K562 (cell line): ENCODE measurements around the gene IGSF23. TPM values are rescaled to one million over a fixed set of nuclear protein-coding genes. Genes with fewer than 3 reads are reported as not detected.
"Not testable (repeated sequence)": the region's sequence is repeated elsewhere in the genome, so short reads cannot be mapped to it uniquely, and the experiment has no call there.

Source experiments
- ATAC-seq: fragments of 200-7000 bp; cut with Tn5 transposase; 3 replicates; pipeline ENCODE4 v1.9.1; 2020; ENCODE audit warnings: moderate library complexity
- BruUV-seq: library from RNA; stranded (reverse); fragments of 400-500 nt; replicated peaks from 2 replicates; lab custom pipeline; 2021; lab: Mats Ljungman, UMichigan
- CTCF ChIA-PET: fragments of 300-600 bp; formaldehyde crosslinking; extraction: SDS; loops from one replicate; lab custom pipeline; 2021; ENCODE audit warnings: low intra/inter-chr PET ratio; lab: Yijun Ruan, JAX
- POLR2A ChIA-PET: fragments of 300-600, 350-650 bp; sonication (Branson Sonifier 250); formaldehyde crosslinking; extraction: SDS; loops from one replicate; lab custom pipeline; 2021; ENCODE audit warnings: antibody characterized with exemption, inconsistent platforms; lab: Yijun Ruan, JAX
- DNase-seq, 4 experiments: peaks; one replicate each; pipeline versions ENCODE4 v3.0.0 to v3.0.0-alpha.2; 2011 to 2018; ENCODE audit warnings: low spot score in 3 of 4, mixed read lengths in 3 of 4; ENCODE audit errors: extremely low read depth in 1 of 4
- FAIRE-seq: peaks from 2 replicates; lab custom pipeline; 2011; peaks lifted over from hg19 to GRCh38; lab: Jason Lieb, UNC
- H2AFZ ChIP-seq: 2 replicates; pipeline ENCODE4 v1.6.0; 2011; ENCODE audit warnings: low read depth, low read length, control low read depth, inconsistent platforms
- H3K27ac ChIP-seq: fragments of 200-600 bp; 3 replicates; pipeline ENCODE4 v1.8.0; 2011; ENCODE audit warnings: low read depth, mild to moderate bottlenecking, control low read depth, inconsistent platforms, low read length, moderate library complexity, mixed read lengths; ENCODE audit errors: extremely low read depth
- H3K27me3 ChIP-seq, 2 experiments: fragments of 300-600 bp in 1 of 2; 2 replicates in 1 of 2; 3 replicates in 1 of 2; pipeline versions ENCODE4 v1.6.0 to v1.8.0; 2011; ENCODE audit warnings: inconsistent platforms in 2 of 2, low read length in 2 of 2, mild to moderate bottlenecking in 1 of 2, mixed read lengths in 1 of 2, moderate library complexity in 1 of 2; ENCODE audit not compliant: control insufficient read depth in 2 of 2, insufficient read depth in 2 of 2
- H3K36me3 ChIP-seq: fragments of 300-600 bp; 3 replicates; pipeline ENCODE4 v1.8.0; 2011; ENCODE audit warnings: mild to moderate bottlenecking, low read length, inconsistent platforms; ENCODE audit not compliant: control insufficient read depth, insufficient read depth
- H3K4me1 ChIP-seq, 2 experiments: fragments of 200-600 bp in 1 of 2; replicated peaks in 1 of 2; 2 replicates in 1 of 2; 3 replicates in 1 of 2; pipeline versions ENCODE4 v1.5.1 to v1.8.0; 2011; ENCODE audit warnings: inconsistent platforms in 2 of 2, low read length in 2 of 2, mild to moderate bottlenecking in 1 of 2, mixed read lengths in 1 of 2, moderate library complexity in 1 of 2; ENCODE audit not compliant: control insufficient read depth in 2 of 2, insufficient read depth in 2 of 2
- H3K4me2 ChIP-seq: 2 replicates; pipeline ENCODE4 v1.6.1; 2011; ENCODE audit warnings: low read length, control low read depth, inconsistent platforms, mixed read lengths; ENCODE audit not compliant: insufficient read depth
- H3K4me3 ChIP-seq: fragments of 200-600 bp; sonication (generic), shearing (Covaris generic); 2 replicates; pipeline ENCODE4 v1.5.1; 2016; ENCODE audit warnings: control low read depth, inconsistent platforms
- H3K79me2 ChIP-seq: fragments of 200-600 bp; 3 replicates; pipeline ENCODE4 v1.8.0; 2011; ENCODE audit warnings: low read length, inconsistent platforms; ENCODE audit not compliant: control insufficient read depth, insufficient read depth
- H3K9ac ChIP-seq, 2 experiments: 2 replicates each; pipeline versions ENCODE4 v1.6.0 to v1.6.1; 2011; ENCODE audit warnings: low read depth in 2 of 2, low read length in 2 of 2, control low read depth in 1 of 2, inconsistent platforms in 1 of 2, mild to moderate bottlenecking in 1 of 2, mixed read lengths in 1 of 2; ENCODE audit not compliant: insufficient read depth in 1 of 2
- H3K9me1 ChIP-seq: one replicate; pipeline ENCODE4 v1.6.0; 2011; ENCODE audit warnings: inconsistent platforms, mild to moderate bottlenecking, low read length, moderate library complexity; ENCODE audit not compliant: control insufficient read depth, insufficient read depth
- H3K9me3 ChIP-seq: replicated peaks from 2 replicates; pipeline ENCODE4 v1.5.1; 2011; ENCODE audit warnings: low read depth, low read length, inconsistent platforms; ENCODE audit not compliant: control insufficient read depth, insufficient read depth
- H4K20me1 ChIP-seq: replicated peaks from 2 replicates; pipeline ENCODE4 v1.6.1; 2011; ENCODE audit warnings: low read length, inconsistent platforms, mixed read lengths; ENCODE audit not compliant: control insufficient read depth, insufficient read depth
- C11orf30 ChIP-seq: fragments of 450-650 bp; IDR thresholded peaks from 2 replicates; pipeline ENCODE4 v1.6.1; 2016; ENCODE audit warnings: low read depth, mild to moderate bottlenecking
- MAFF ChIP-seq: IDR thresholded peaks from 2 replicates; pipeline ENCODE4 v1.6.1; 2012; ENCODE audit warnings: low read length, improper control_type of control experiment
- ZNF316 ChIP-seq: fragments of 450-650 bp; IDR thresholded peaks from 2 replicates; pipeline ENCODE4 v1.6.1; 2016
- ZNF699 ChIP-seq: fragments of 250-450 bp; sonication (Bioruptor Pico); IDR thresholded peaks from 2 replicates; pipeline ENCODE4 v1.8.0; 2021; ENCODE audit warnings: mild to moderate bottlenecking, moderate library complexity; ENCODE audit not compliant: insufficient replicate concordance
- WGBS: fragments of 100-300 bp; shearing (Covaris generic); methylation state at CpG from one replicate; pipeline ENCODE4 v1.1.6; 2016; ENCODE audit warnings: low coverage, mixed read lengths; ENCODE audit not compliant: insufficient coverage; ENCODE audit errors: missing lambda C conversion rate; 5-methylcytosine and 5-hydroxymethylcytosine counted together
- in situ Hi-C: fragments of 300-500 bp; cut with MboI; formaldehyde crosslinking; loops from 4 replicates; pipeline ENCODE4 v1.15.0; 2018; ENCODE audit warnings: inconsistent platforms, mixed read lengths
- intact Hi-C: fragments of 100-400 bp; cut with micrococcal nuclease; formaldehyde crosslinking; loops from 2 replicates; pipeline ENCODE4 v1.14.2; 2022
- polyA plus RNA-seq, 8 experiments: library from polyadenylated mRNA; depleted of rRNA in 4 of 8; stranded (reverse) in 5 of 8; unstranded in 3 of 8; fragments of >200 nt; fragmentation: Nextera tagmentation in 2 of 8; fragmentation: Illumina TruSeq in 1 of 8; extraction: Ambion mirVana in 2 of 8; extraction: Trizol in 1 of 8; gene quantifications; 2 replicates each; pipeline versions ENCODE4 v1.2.1 to v1.2.3, GENCODE V29; 2011 to 2014; ENCODE audit warnings: inconsistent platforms in 1 of 8, missing spikeins in 1 of 8
- total RNA-seq, 7 experiments: library from RNA; depleted of rRNA in 6 of 7; stranded (reverse); fragments of >200 nt in 6 of 7; fragmentation: Illumina TruSeq in 2 of 7; extraction: Trizol in 2 of 7; gene quantifications; 2 replicates each; pipeline versions ENCODE4 v1.2.1 to v1.2.3, GENCODE V29; 2011 to 2021; ENCODE audit warnings: low replicate concordance in 1 of 7

The IGSF23 gene
- total and polyA plus RNA-seq, 9 of the 15 experiments (the other 6 are each of a cell fraction or from before 2014, with no cell fraction given): not detected

- TF ChIP-seq ZNF699 (CRISPR knock-in tag): no peak
Observed at GRCh38 chr19:44628793-44629192, 15.4 kb downstream of the IGSF23 start (continued).

DNA sequence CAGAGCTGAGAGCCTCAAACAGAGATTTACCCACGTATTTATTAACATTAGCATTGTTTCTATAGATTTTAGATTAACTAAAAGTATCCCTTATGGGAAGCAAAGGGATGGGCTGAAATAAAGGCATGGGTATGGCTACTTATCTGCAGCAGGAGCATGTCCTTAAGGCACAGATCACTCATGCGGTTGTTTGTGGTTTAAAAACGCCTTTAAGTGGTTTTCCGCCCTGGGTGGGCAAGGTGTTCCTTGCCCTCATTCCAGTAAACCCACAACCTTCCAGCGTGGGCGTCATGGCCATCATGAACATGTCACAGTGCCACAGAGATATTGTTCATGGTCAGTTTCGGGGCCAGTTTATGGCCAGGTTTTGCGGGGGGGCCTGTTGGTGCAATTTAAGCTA is 18.2 kb downstream of the IGSF23 start:
- ATAC-seq, H2AFZ ChIP-seq, H4K20me1 ChIP-seq, H3K4me1 ChIP-seq, H3K79me2 ChIP-seq, H3K9me1 ChIP-seq, DNase-seq, BruUV-seq, FAIRE-seq, H3K36me3 ChIP-seq, H3K27me3 ChIP-seq, H3K4me3 ChIP-seq, in situ Hi-C loops, CTCF ChIA-PET, H3K4me2 ChIP-seq, intact Hi-C loops, H3K9me3 ChIP-seq, H3K27ac ChIP-seq, H3K9ac ChIP-seq: not testable (repeated sequence)
- POLR2A ChIA-PET: interaction anchor here (0.7 to 1.5 kb wide), 3 partner anchors 16 to 343 kb away, joined by 3 to 5 read pairs (median 4); no protein-coding TSS in a partner anchor
- WGBS: 36% methylated on average over 8 of the region's 8 CpGs

- H3K9ac ChIP-seq, H3K36me3 ChIP-seq, BruUV-seq, intact Hi-C loops, H3K27ac ChIP-seq, ATAC-seq, H3K79me2 ChIP-seq, H3K27me3 ChIP-seq, in situ Hi-C loops, H3K4me3 ChIP-seq, CTCF ChIA-PET, H3K9me3 ChIP-seq, H4K20me1 ChIP-seq, H3K4me2 ChIP-seq, FAIRE-seq, DNase-seq, H2AFZ ChIP-seq, H3K9me1 ChIP-seq, H3K4me1 ChIP-seq: not testable (repeated sequence)
- POLR2A ChIA-PET: interaction anchor here (1.5 kb wide), 1 partner anchor 46 kb away, joined by 4 read pairs; no protein-coding TSS in a partner anchor
- 56% methylated on average over 5 of the region's 5 CpGs for WGBS
- peak; percentile 64 for TF ChIP-seq C11orf30
- 0 out of 2 replicates have a peak, but pooled peaks have one; percentile 11 for TF ChIP-seq MAFF
- peak; percentile 72 for TF ChIP-seq ZNF316
Observed at GRCh38 chr19:44634058-44634457, 20.7 kb downstream of the IGSF23 start.
